ENCODE data around the gene E4F1.

E4F1 gene

GRCh38 chr16:2206780-2207433 lies 16.5 kb upstream of the E4F1 start:
- DNase-seq (ENCODE audit: low read depth), result no peak

- no peak for DNase-seq (ENCODE audit: low read depth)
Observed at GRCh38 chr16:2207872-2208271, 15.5 kb upstream of the E4F1 start.

GRCh38 chr16:2208308-2208707 lies 15.1 kb upstream of the E4F1 start:
- DNase-seq (ENCODE audit: low read depth), result no peak

GRCh38 chr16:2208772-2209171 lies 14.6 kb upstream of the E4F1 start:
- DNase-seq (ENCODE audit: low read depth), result no peak

- no peak for DNase-seq (ENCODE audit: low read depth)
Observed at GRCh38 chr16:2209258-2210008, 14.0 kb upstream of the E4F1 start.

GRCh38 chr16:2210009-2210332 lies 13.4 kb upstream of the E4F1 start:
- no peak for DNase-seq (ENCODE audit: low read depth)

- no peak for DNase-seq (ENCODE audit: low read depth)
Observed at GRCh38 chr16:2210386-2211365, 12.7 kb upstream of the E4F1 start, which contains the start of gene BRICD5. Gene BRICD5 (minus strand): TSS chr16:2210863. CDS start chr16:2210833, 30 bp downstream.

GRCh38 chr16:2211923-2212347 lies 11.5 kb upstream of the E4F1 start:
- no peak for DNase-seq (ENCODE audit: low read depth)

GRCh38 chr16:2212362-2213324 lies 10.7 kb upstream of the E4F1 start:
- DNase-seq (ENCODE audit: low read depth), result no peak

- no peak for DNase-seq (ENCODE audit: low read depth)
Observed at GRCh38 chr16:2213817-2214718, 9.3 kb upstream of the E4F1 start.

- DNase-seq (ENCODE audit: low read depth), result no peak
Observed at GRCh38 chr16:2214719-2214968, 8.7 kb upstream of the E4F1 start, which contains the start of gene PGP. Gene PGP (minus strand): TSS chr16:2214840. CDS start chr16:2214777, 63 bp downstream.

- no peak for DNase-seq (ENCODE audit: low read depth)
Observed at GRCh38 chr16:2216330-2216729, 7.1 kb upstream of the E4F1 start.

- no peak for DNase-seq (ENCODE audit: low read depth)
Observed at GRCh38 chr16:2223942-2224486, 623 bp downstream of the E4F1 start.

- no peak for DNase-seq (ENCODE audit: low read depth)
Observed at GRCh38 chr16:2226245-2226793, 2.9 kb downstream of the E4F1 start.

- DNase-seq (ENCODE audit: low read depth), result no peak
Observed at GRCh38 chr16:2226918-2227317, 3.5 kb downstream of the E4F1 start.

GRCh38 chr16:2228161-2228824 lies 4.9 kb downstream of the E4F1 start:
- no peak for DNase-seq (ENCODE audit: low read depth)

GRCh38 chr16:2229091-2229490 lies 5.7 kb downstream of the E4F1 start:
- no peak for DNase-seq (ENCODE audit: low read depth)

- no peak for DNase-seq (ENCODE audit: low read depth)
Observed at GRCh38 chr16:2229632-2230250, 6.3 kb downstream of the E4F1 start.

- DNase-seq (ENCODE audit: low read depth), result no peak
Observed at GRCh38 chr16:2230376-2230775, 7.0 kb downstream of the E4F1 start.
